ENCODE results near the gene MORF4L1. TPM values are rescaled to one million over a fixed set of nuclear protein-coding genes. Genes with fewer than 3 reads are reported as not detected.

The MORF4L1 gene
- total and polyA plus RNA-seq, 2 donors (not counting 1 experiment from before 2014, with no cell fraction given) = 268 to 710 TPM

DNA sequence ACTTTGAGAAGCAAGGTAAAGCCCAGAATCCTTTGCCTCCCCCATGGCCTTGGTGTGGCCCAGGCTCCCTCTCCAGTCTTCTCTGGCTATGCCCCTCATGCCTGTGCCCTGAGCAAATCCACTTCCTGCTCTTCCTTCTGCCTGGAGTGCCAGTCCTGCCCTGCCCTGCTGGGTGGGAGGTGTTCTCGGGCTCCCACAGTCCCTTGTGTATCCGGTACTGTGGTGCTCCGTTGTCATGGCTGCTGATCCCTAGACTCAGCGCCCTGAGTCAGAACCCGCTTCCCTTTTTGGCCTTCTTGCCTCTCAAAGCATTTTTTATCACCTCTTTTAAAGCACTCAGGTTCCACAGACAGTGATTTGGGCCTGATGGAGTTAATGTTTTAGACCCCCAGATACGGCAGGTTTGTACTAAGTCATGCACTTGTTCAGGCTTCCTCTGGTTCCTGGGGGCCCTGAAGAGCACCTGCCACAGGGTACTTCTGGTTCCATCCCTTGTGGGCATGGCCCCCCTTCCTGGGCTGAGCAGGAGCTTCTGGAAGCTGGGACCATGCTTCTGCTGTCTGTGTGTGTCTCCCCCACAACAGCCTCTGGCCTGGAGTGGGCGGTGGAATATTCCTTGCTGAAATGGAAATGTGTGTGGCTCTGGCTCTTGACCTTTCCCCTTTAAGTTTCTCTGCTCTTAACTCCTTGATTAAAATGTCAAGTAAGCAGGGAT lies 31.9 kb upstream of the MORF4L1 start:
- no peak overlapping the region for H2AFZ ChIP-seq (ENCODE audit: low read length)
- no peaks in the 10 kb centered on the region for H3K4me1 ChIP-seq (ENCODE audit: control insufficient read depth, extremely low read depth, insufficient read depth, low read length)
- no peak overlapping the region for H3K27ac ChIP-seq (ENCODE audit: insufficient read depth, low read length)
- TF ChIP-seq EZH2 (IDR thresholded peaks at IDR 0.05; ENCODE audit: low read length, missing control alignments) = no peak
- TF ChIP-seq, protein P1, sequence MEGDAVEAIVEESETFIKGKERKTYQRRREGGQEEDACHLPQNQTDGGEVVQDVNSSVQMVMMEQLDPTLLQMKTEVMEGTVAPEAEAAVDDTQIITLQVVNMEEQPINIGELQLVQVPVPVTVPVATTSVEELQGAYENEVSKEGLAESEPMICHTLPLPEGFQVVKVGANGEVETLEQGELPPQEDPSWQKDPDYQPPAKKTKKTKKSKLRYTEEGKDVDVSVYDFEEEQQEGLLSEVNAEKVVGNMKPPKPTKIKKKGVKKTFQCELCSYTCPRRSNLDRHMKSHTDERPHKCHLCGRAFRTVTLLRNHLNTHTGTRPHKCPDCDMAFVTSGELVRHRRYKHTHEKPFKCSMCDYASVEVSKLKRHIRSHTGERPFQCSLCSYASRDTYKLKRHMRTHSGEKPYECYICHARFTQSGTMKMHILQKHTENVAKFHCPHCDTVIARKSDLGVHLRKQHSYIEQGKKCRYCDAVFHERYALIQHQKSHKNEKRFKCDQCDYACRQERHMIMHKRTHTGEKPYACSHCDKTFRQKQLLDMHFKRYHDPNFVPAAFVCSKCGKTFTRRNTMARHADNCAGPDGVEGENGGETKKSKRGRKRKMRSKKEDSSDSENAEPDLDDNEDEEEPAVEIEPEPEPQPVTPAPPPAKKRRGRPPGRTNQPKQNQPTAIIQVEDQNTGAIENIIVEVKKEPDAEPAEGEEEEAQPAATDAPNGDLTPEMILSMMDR (conservative IDR thresholded peaks at IDR 0.05 in 1 of 2, IDR thresholded peaks at IDR 0.05 in 1 of 2; ENCODE audit: low read depth in 1 of 2, low read length in 2 of 2) = no peak
- no peaks in the 10 kb centered on the region for H3K36me3 ChIP-seq (ENCODE audit: control insufficient read depth, insufficient read depth, low read length)
- peaks cover 5% of the 10 kb centered on the region for H3K27me3 ChIP-seq (ENCODE audit: control insufficient read depth, insufficient read depth, low read length)
- H3K4me2 ChIP-seq (ENCODE audit: extremely low read depth, insufficient read depth, low read length) = no peak overlapping the region
- peak in 1 of 2 donors; percentile 32 for DNase-seq (ENCODE audit: low read depth in 2 of 2)
- no peak overlapping the region for H3K9ac ChIP-seq (ENCODE audit: insufficient read depth, low read length)
- no peaks in the 10 kb centered on the region for H3K79me2 ChIP-seq (ENCODE audit: control insufficient read depth, insufficient read depth, low read length)
- no peaks in the 10 kb centered on the region for H4K20me1 ChIP-seq (ENCODE audit: control insufficient read depth, extremely low read depth, insufficient read depth, low read length)
- H3K4me3 ChIP-seq (replicated peaks in 1 of 4; ENCODE audit: control extremely low read depth in 1 of 4, insufficient read depth in 1 of 4, low read depth in 3 of 4, low read length in 4 of 4) = no peak overlapping the region
- no peaks in the 10 kb centered on the region for H3K9me3 ChIP-seq (ENCODE audit: control insufficient read depth, insufficient read depth, low read depth, low read length)

DNA sequence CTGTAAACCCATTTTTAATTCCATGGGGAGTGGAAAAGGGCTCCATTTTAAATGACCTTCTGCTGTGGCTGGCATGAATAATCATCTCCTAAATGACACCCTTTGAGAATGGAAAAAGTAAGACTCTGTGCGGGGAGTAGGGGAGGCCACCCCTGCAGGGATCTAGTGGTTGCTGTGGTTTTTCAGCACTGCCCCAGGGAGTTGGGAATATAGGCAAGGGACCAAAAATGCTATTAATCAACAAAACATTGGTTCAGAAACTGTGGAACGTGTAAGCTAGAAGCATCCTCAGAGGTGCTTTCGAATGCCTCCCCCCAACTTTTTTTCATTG lies 31.3 kb upstream of the MORF4L1 start:
- Histone ChIP-seq H3K79me2 (ENCODE audit: control insufficient read depth, insufficient read depth, low read length) (no peaks in the 10 kb centered on the region), H3K27me3 (ENCODE audit: control insufficient read depth, insufficient read depth, low read length) (no peaks in the 10 kb centered on the region), H3K36me3 (ENCODE audit: control insufficient read depth, insufficient read depth, low read length) (no peaks in the 10 kb centered on the region), H3K9me3 (ENCODE audit: control insufficient read depth, insufficient read depth, low read depth, low read length) (no peaks in the 10 kb centered on the region), H3K9ac (ENCODE audit: insufficient read depth, low read length) (no peak overlapping the region), H2AFZ (ENCODE audit: low read length) (no peak overlapping the region), H3K4me3 (replicated peaks in 1 of 4; ENCODE audit: control extremely low read depth in 1 of 4, insufficient read depth in 1 of 4, low read depth in 3 of 4, low read length in 4 of 4) (no peak overlapping the region), H4K20me1 (ENCODE audit: control insufficient read depth, extremely low read depth, insufficient read depth, low read length) (no peaks in the 10 kb centered on the region), H3K4me1 (ENCODE audit: control insufficient read depth, extremely low read depth, insufficient read depth, low read length) (no peaks in the 10 kb centered on the region), H3K27ac (ENCODE audit: insufficient read depth, low read length) (no peak overlapping the region), H3K4me2 (ENCODE audit: extremely low read depth, insufficient read depth, low read length) (no peak overlapping the region)
- peak in 1 of 2 donors; percentile 23 for DNase-seq (ENCODE audit: low read depth in 2 of 2)
- TF ChIP-seq, protein P1 (conservative IDR thresholded peaks at IDR 0.05 in 1 of 2, IDR thresholded peaks at IDR 0.05 in 1 of 2; ENCODE audit: low read depth in 1 of 2, low read length in 2 of 2) = no peak
- TF ChIP-seq EZH2 (IDR thresholded peaks at IDR 0.05; ENCODE audit: low read length, missing control alignments) = no peak

DNA sequence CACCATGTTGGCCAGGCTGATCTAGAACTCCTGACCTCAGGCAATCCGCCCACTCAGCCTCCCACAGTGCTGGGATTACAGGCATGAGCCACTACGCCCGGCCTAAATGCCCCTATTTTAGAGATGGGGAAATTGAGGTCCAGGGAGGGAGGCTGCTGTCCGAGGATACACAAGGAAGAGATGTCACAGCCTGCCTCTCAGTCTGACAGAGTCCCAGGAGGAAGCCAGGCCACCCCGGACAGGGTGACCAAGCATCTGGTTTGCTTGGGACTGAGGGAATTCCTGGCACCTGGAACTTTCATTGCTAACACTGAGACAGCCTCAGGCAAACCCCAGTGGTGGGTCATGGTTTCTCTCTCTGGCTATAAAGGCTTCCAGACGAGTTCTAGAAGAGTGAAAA lies 30.8 kb upstream of the MORF4L1 start:
- H3K4me1 ChIP-seq (ENCODE audit: control insufficient read depth, extremely low read depth, insufficient read depth, low read length) = no peaks in the 10 kb centered on the region
- H3K79me2 ChIP-seq (ENCODE audit: control insufficient read depth, insufficient read depth, low read length) = no peaks in the 10 kb centered on the region
- H3K9me3 ChIP-seq (ENCODE audit: control insufficient read depth, insufficient read depth, low read depth, low read length) = no peaks in the 10 kb centered on the region
- DNase-seq (ENCODE audit: low read depth in 2 of 2) = no peak
- H3K36me3 ChIP-seq (ENCODE audit: control insufficient read depth, insufficient read depth, low read length) = no peaks in the 10 kb centered on the region
- TF ChIP-seq EZH2 (IDR thresholded peaks at IDR 0.05; ENCODE audit: low read length, missing control alignments) = no peak
- TF ChIP-seq, protein P1 (conservative IDR thresholded peaks at IDR 0.05 in 1 of 2, IDR thresholded peaks at IDR 0.05 in 1 of 2; ENCODE audit: low read depth in 1 of 2, low read length in 2 of 2) = no peak
- no peak overlapping the region for H3K9ac ChIP-seq (ENCODE audit: insufficient read depth, low read length)
- H3K4me3 ChIP-seq (replicated peaks in 1 of 4; ENCODE audit: control extremely low read depth in 1 of 4, insufficient read depth in 1 of 4, low read depth in 3 of 4, low read length in 4 of 4) = no peak overlapping the region
- H3K4me2 ChIP-seq (ENCODE audit: extremely low read depth, insufficient read depth, low read length) = no peak overlapping the region
- H3K27ac ChIP-seq (ENCODE audit: insufficient read depth, low read length) = no peak overlapping the region
- no peaks in the 10 kb centered on the region for H3K27me3 ChIP-seq (ENCODE audit: control insufficient read depth, insufficient read depth, low read length)
- no peak overlapping the region for H2AFZ ChIP-seq (ENCODE audit: low read length)
- H4K20me1 ChIP-seq (ENCODE audit: control insufficient read depth, extremely low read depth, insufficient read depth, low read length) = no peaks in the 10 kb centered on the region
